Skin of body (tissue), 2 donors: ENCODE results near the gene MAD1L1. TPM values are rescaled to one million over a fixed set of nuclear protein-coding genes. Genes with fewer than 3 reads are reported as not detected.
"Not testable (repeated sequence)": the region's sequence is repeated elsewhere in the genome, so short reads cannot be mapped to it uniquely, and the experiment has no call there.

Experiments used
- DNase-seq: peaks from one replicate; lab custom pipeline; 2025; lab: John Stamatoyannopoulos, UW
- total RNA-seq: library from RNA; depleted of rRNA; stranded (reverse); fragments of >200 nt; gene quantifications from one replicate; pipeline ENCODE4 v1.2.3, GENCODE V29; 2014

Gene MAD1L1
- total RNA-seq, 1 donor from 2014 or later: 28.5 TPM

- DNase-seq: no peak
These were observed 364.1 kb downstream of the MAD1L1 start for GRCh38 chr7:1868516-1869165.

GRCh38 chr7:1867370-1868260 is 365.1 kb downstream of the MAD1L1 start:
- no peak for DNase-seq

- no peak for DNase-seq
These were observed 366.1 kb downstream of the MAD1L1 start for GRCh38 chr7:1866601-1867000.

GRCh38 chr7:1865571-1866255 is 367.0 kb downstream of the MAD1L1 start:
- no peak for DNase-seq

GRCh38 chr7:1865000-1865555 is 367.7 kb downstream of the MAD1L1 start:
- DNase-seq: no peak

GRCh38 chr7:1864161-1864940 is 368.4 kb downstream of the MAD1L1 start:
- no peak for DNase-seq

GRCh38 chr7:1863091-1863900 is 369.4 kb downstream of the MAD1L1 start:
- no peak for DNase-seq

- DNase-seq: peak; percentile 38
These were observed 370.2 kb downstream of the MAD1L1 start for GRCh38 chr7:1862560-1862959.

GRCh38 chr7:1861799-1862458 is 370.8 kb downstream of the MAD1L1 start:
- no peak for DNase-seq

GRCh38 chr7:1860881-1861798 is 371.6 kb downstream of the MAD1L1 start:
- DNase-seq: not testable (repeated sequence)

GRCh38 chr7:1859266-1860035 is 373.3 kb downstream of the MAD1L1 start:
- no peak for DNase-seq

GRCh38 chr7:1858435-1859265 is 374.1 kb downstream of the MAD1L1 start:
- DNase-seq: no peak

GRCh38 chr7:1857487-1858421 is 375.0 kb downstream of the MAD1L1 start:
- DNase-seq: no peak

- DNase-seq: no peak
These were observed 375.8 kb downstream of the MAD1L1 start for GRCh38 chr7:1856888-1857441.

- no peak for DNase-seq
These were observed 376.4 kb downstream of the MAD1L1 start for GRCh38 chr7:1856161-1856887.
